Endothelial cell of umbilical vein (primary cell): ENCODE results near the gene UBASH3A. TPM values are rescaled to one million over a fixed set of nuclear protein-coding genes. Genes with fewer than 3 reads are reported as not detected.

Experiments used
- BruUV-seq: library from RNA; stranded (reverse); fragments of 400-500 nt; replicated peaks from 2 replicates; lab custom pipeline; 2021; lab: Mats Ljungman, UMichigan
- CTCF ChIA-PET: fragments of 300-600, 350-600 bp; sonication (Branson Sonifier 250); formaldehyde crosslinking; loops from one replicate; lab custom pipeline; 2021; ENCODE audit warnings: antibody characterized with exemption, inconsistent platforms; lab: Charles Lee
- POLR2A ChIA-PET: fragments of 300-600, 350-600 bp; sonication (Branson Sonifier 250); formaldehyde crosslinking; loops from one replicate; lab custom pipeline; 2021; ENCODE audit warnings: antibody characterized with exemption, inconsistent platforms; lab: Charles Lee
- DNase-seq: peaks from one replicate; pipeline ENCODE4 v3.0.0-alpha.2; 2011; ENCODE audit warnings: low read depth, low spot score
- FAIRE-seq: peaks from 2 replicates; lab custom pipeline; 2011; peaks lifted over from hg19 to GRCh38; lab: Jason Lieb, UNC
- H2AFZ ChIP-seq: 2 replicates; pipeline ENCODE4 v1.6.0; 2012; ENCODE audit warnings: low read depth, low read length, control low read depth, inconsistent platforms
- H3K27ac ChIP-seq: 2 replicates; pipeline ENCODE4 v1.5.1; 2011; ENCODE audit warnings: low read depth, mild to moderate bottlenecking, control low read depth, low read length, moderate library complexity; ENCODE audit not compliant: insufficient read depth
- H3K27me3 ChIP-seq, 2 experiments: 2 replicates each; pipeline versions ENCODE4 v1.6.0 to v1.6.1; 2011; ENCODE audit warnings: low read length in 2 of 2, mixed read lengths in 1 of 2; ENCODE audit not compliant: control insufficient read depth in 2 of 2, insufficient read depth in 2 of 2
- H3K36me3 ChIP-seq, 2 experiments: 2 replicates in 1 of 2; 3 replicates in 1 of 2; pipeline ENCODE4 v1.5.1; 2011; ENCODE audit warnings: low read length in 2 of 2, mild to moderate bottlenecking in 1 of 2, moderate library complexity in 1 of 2; ENCODE audit not compliant: control insufficient read depth in 2 of 2, insufficient read depth in 2 of 2; ENCODE audit errors: extremely low read depth in 1 of 2
- H3K4me1 ChIP-seq: 3 replicates; pipeline ENCODE4 v1.5.1; 2011; ENCODE audit warnings: mild to moderate bottlenecking, low read length; ENCODE audit not compliant: control insufficient read depth, insufficient read depth; ENCODE audit errors: extremely low read depth
- H3K4me2 ChIP-seq: 2 replicates; pipeline ENCODE4 v1.6.1; 2011; ENCODE audit warnings: low read length, control low read depth, mixed read lengths; ENCODE audit not compliant: insufficient read depth
- H3K4me3 ChIP-seq, 3 experiments: fragments of 200-600 bp in 1 of 3; sonication (generic), shearing (Covaris generic) in 1 of 3; replicated peaks in 1 of 3; 2 replicates each; pipeline ENCODE4 v1.5.1; 2011 to 2016; ENCODE audit warnings: control low read depth in 3 of 3, low read length in 3 of 3, mild to moderate bottlenecking in 2 of 3, inconsistent platforms in 1 of 3, low read depth in 1 of 3, moderate library complexity in 1 of 3; ENCODE audit not compliant: insufficient read depth in 1 of 3
- H3K79me2 ChIP-seq: 2 replicates; pipeline ENCODE4 v1.6.0; 2012; ENCODE audit warnings: low read length, inconsistent platforms; ENCODE audit not compliant: control insufficient read depth, insufficient read depth
- H3K9ac ChIP-seq: replicated peaks from 2 replicates; pipeline ENCODE3; 2011; ENCODE audit warnings: low read length, control low read depth; ENCODE audit not compliant: insufficient read depth; ENCODE audit errors: extremely low read depth
- H3K9me1 ChIP-seq: replicated peaks from 3 replicates; pipeline ENCODE4 v1.6.0; 2011; ENCODE audit warnings: mild to moderate bottlenecking, low read length; ENCODE audit not compliant: control insufficient read depth, insufficient read depth; ENCODE audit errors: extremely low read depth
- H3K9me3 ChIP-seq: replicated peaks from 2 replicates; pipeline ENCODE4 v1.5.1; 2012; ENCODE audit warnings: low read length, inconsistent platforms; ENCODE audit not compliant: control insufficient read depth, insufficient read depth
- H4K20me1 ChIP-seq: replicated peaks from 2 replicates; pipeline ENCODE3; 2011; ENCODE audit warnings: mild to moderate bottlenecking, low read length; ENCODE audit not compliant: control insufficient read depth, insufficient read depth; ENCODE audit errors: extremely low read depth
- CTCF ChIP-seq, 2 donors: IDR thresholded peaks; 1 replicate in 1 of 2; 2 replicates in 1 of 2; pipeline ENCODE4 v1.5.1; 2011; ENCODE audit warnings: low read length in 2 of 2, mild to moderate bottlenecking in 2 of 2, moderate library complexity in 2 of 2, control low read depth in 1 of 2, inconsistent platforms in 1 of 2, low read depth in 1 of 2; ENCODE audit not compliant: insufficient read depth in 1 of 2; ENCODE audit errors: extremely low read depth in 1 of 2
- EZH2 ChIP-seq: IDR thresholded peaks from 2 replicates; pipeline ENCODE4 v1.6.1; 2012; ENCODE audit warnings: borderline replicate concordance, low read depth, mild to moderate bottlenecking, moderate library complexity, low read length, inconsistent platforms; ENCODE audit not compliant: severe bottlenecking
- GATA2 ChIP-seq: IDR thresholded peaks from 2 replicates; pipeline ENCODE4 v1.7.0; 2011; ENCODE audit warnings: low read depth, mild to moderate bottlenecking, moderate library complexity, mixed read lengths, low read length; ENCODE audit not compliant: insufficient read length, insufficient read depth
- JUN ChIP-seq: IDR thresholded peaks from 2 replicates; pipeline ENCODE4 v1.6.1; 2011; ENCODE audit warnings: borderline replicate concordance, low read depth; ENCODE audit not compliant: insufficient read length, insufficient read depth
- MYC ChIP-seq: IDR thresholded peaks from one replicate; pipeline ENCODE4 v1.6.1; 2011; ENCODE audit warnings: mild to moderate bottlenecking, low read depth, low read length
- POLR2A ChIP-seq: IDR thresholded peaks from 2 replicates; pipeline ENCODE4 v1.6.1; 2012; ENCODE audit warnings: low read depth, mild to moderate bottlenecking, control low read depth, low read length
- POLR2AphosphoS5 ChIP-seq: IDR thresholded peaks from 2 replicates; pipeline ENCODE4 v1.6.1; 2012; ENCODE audit warnings: low read depth, mild to moderate bottlenecking, control low read depth, low read length, moderate library complexity; ENCODE audit not compliant: insufficient read depth
- dilution Hi-C: fragments of 300-500 bp; cut with MboI; formaldehyde crosslinking; loops from one replicate; pipeline ENCODE4 v1.15.0; 2019; ENCODE audit warnings: low sequenced_read_pairs; ENCODE audit not compliant: extremely low pct_ligation_motif_present
- intact Hi-C: fragments of 100-400 bp; cut with micrococcal nuclease; formaldehyde crosslinking; loops from one replicate; pipeline ENCODE4 v1.10.0; 2022
- polyA plus RNA-seq, 4 experiments: library from polyadenylated mRNA; depleted of rRNA in 3 of 4; stranded (reverse) in 3 of 4; unstranded in 1 of 4; fragments of >200 nt; gene quantifications; 2 replicates each; pipeline versions ENCODE4 v1.2.1 to v1.2.3, GENCODE V29; 2011 to 2012; ENCODE audit warnings: missing spikeins in 1 of 4
- total RNA-seq: library from RNA; stranded (reverse); gene quantifications from 2 replicates; pipeline ENCODE4 v1.2.3, GENCODE V29; 2021

The UBASH3A gene
- total and polyA plus RNA-seq, 2 donors (not counting 3 experiments of a cell fraction or from before 2014, with no cell fraction given), result not detected

DNA sequence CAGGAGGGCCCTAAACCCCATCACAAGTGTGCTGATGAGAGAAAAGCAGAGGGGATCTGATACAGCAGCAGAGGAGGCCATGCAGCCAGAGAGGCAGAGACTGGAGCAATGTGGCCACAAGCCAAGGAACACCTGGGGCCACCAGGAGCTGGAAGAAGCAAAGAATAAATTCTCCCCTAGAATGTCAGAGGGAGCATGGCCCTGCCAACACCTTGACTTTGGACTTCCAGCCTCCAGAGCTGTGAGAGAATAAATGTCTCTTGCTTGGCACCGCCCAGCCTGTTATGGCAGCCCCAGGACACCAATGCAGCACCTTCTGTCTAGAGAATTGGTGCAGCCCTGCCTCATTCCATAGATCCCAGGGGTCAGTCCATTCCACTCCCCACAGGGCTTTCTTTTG lies 25.3 kb downstream of the UBASH3A start:
- no peaks in the 10 kb centered on the region for H3K9me1 ChIP-seq
- BruUV-seq, result no TSS peak
- intact Hi-C loops (no loop called here), dilution Hi-C loops (no loop called here)
- H3K36me3 ChIP-seq, result no peaks in the 10 kb centered on the region
- DNase-seq (no peak), FAIRE-seq (no peak)
- no peaks in the 10 kb centered on the region for H4K20me1 ChIP-seq
- ChIA-PET POLR2A (no interaction called here), CTCF (no interaction called here)
- no peaks in the 10 kb centered on the region for H3K9me3 ChIP-seq
- H3K27me3 ChIP-seq, result peaks cover 18 to 20% of the 10 kb centered on the region in 2 experiments
- no peak overlapping the region for H3K4me2 ChIP-seq
- no peak overlapping the region for H2AFZ ChIP-seq
- H3K9ac ChIP-seq, result no peak overlapping the region
- TF ChIP-seq POLR2AphosphoS5, result no peak
- TF ChIP-seq JUN, result no peak
- TF ChIP-seq CTCF (IDR thresholded peaks at IDR 0.05; ENCODE audit: extremely low read depth in 1 of 2, insufficient read depth in 1 of 2, low read depth in 1 of 2, low read length in 2 of 2), result no peak
- TF ChIP-seq GATA2, result no peak
- no peak for TF ChIP-seq POLR2A
- TF ChIP-seq EZH2, result no peak
- no peak for TF ChIP-seq MYC
- H3K4me3 ChIP-seq, result no peak overlapping the region
- no peak overlapping the region for H3K27ac ChIP-seq
- H3K4me1 ChIP-seq, result peaks cover 12% of the 10 kb centered on the region
- no peaks in the 10 kb centered on the region for H3K79me2 ChIP-seq
